IPS-18a (cell line): ENCODE measurements around the gene PTPRT.

Source experiments
- H3K27ac ChIP-seq: one replicate; pipeline ENCODE4 v1.5.1; 2013; ENCODE audit warnings: low read length
- H3K27me3 ChIP-seq: one replicate; pipeline ENCODE4 v1.6.1; 2013; ENCODE audit warnings: mild to moderate bottlenecking, low read length; ENCODE audit not compliant: control insufficient read depth, insufficient read depth
- H3K36me3 ChIP-seq: one replicate; pipeline ENCODE4 v1.6.1; 2013; ENCODE audit warnings: low read depth, low read length; ENCODE audit not compliant: control insufficient read depth
- H3K4me1 ChIP-seq: one replicate; pipeline ENCODE4 v1.6.1; 2013; ENCODE audit warnings: low read depth, low read length; ENCODE audit not compliant: control insufficient read depth
- H3K4me3 ChIP-seq: one replicate; pipeline ENCODE4 v1.5.1; 2013; ENCODE audit warnings: low read length
- H3K9ac ChIP-seq: one replicate; pipeline ENCODE4 v1.6.1; 2013; ENCODE audit warnings: mild to moderate bottlenecking, low read length, moderate library complexity
- H3K9me3 ChIP-seq: one replicate; pipeline ENCODE4 v1.6.1; 2013; ENCODE audit warnings: low read depth, low read length; ENCODE audit not compliant: control insufficient read depth

The PTPRT gene

DNA sequence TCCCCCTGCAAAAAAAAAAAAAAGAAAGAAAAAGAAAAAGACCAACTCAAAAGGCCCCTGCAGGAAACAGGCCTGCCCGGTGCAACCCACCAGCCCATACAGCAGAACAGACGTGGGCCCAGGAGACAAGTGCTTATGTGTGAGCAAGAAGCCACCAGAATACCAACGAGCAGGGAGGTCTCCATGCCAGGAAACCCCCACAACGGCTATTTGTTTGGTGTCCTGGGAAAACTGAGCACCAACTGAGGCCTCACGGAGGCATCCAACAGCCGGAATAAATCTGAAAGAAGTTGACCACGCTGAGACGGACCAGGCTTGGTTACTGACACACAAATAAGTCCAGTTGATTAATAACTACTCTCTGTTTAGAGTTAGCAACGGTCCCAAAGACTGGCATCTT is 29.7 kb downstream of the PTPRT start:
- no peak overlapping the region for H3K4me3 ChIP-seq
- H3K9ac ChIP-seq = no peak overlapping the region
- no peaks in the 10 kb centered on the region for H3K4me1 ChIP-seq
- no peak overlapping the region for H3K27ac ChIP-seq
- H3K36me3 ChIP-seq = no peaks in the 10 kb centered on the region
- H3K9me3 ChIP-seq = no peaks in the 10 kb centered on the region
- no peaks in the 10 kb centered on the region for H3K27me3 ChIP-seq

GRCh38 chr20:43155366-43156100 is 34.2 kb downstream of the PTPRT start:
- Histone ChIP-seq H3K27ac (no peak overlapping the region), H3K4me3 (no peak overlapping the region), H3K27me3 (no peaks in the 10 kb centered on the region), H3K9ac (no peak overlapping the region), H3K36me3 (no peaks in the 10 kb centered on the region), H3K4me1 (no peaks in the 10 kb centered on the region), H3K9me3 (no peaks in the 10 kb centered on the region)

GRCh38 chr20:43151901-43152300 is 37.8 kb downstream of the PTPRT start:
- no peak overlapping the region for H3K9ac ChIP-seq
- H3K36me3 ChIP-seq = no peaks in the 10 kb centered on the region
- H3K9me3 ChIP-seq = no peaks in the 10 kb centered on the region
- no peaks in the 10 kb centered on the region for H3K27me3 ChIP-seq
- no peak overlapping the region for H3K4me3 ChIP-seq
- H3K4me1 ChIP-seq = no peaks in the 10 kb centered on the region
- H3K27ac ChIP-seq = no peak overlapping the region

GRCh38 chr20:43151256-43151655 is 38.5 kb downstream of the PTPRT start:
- Histone ChIP-seq H3K4me3 (no peak overlapping the region), H3K9ac (no peak overlapping the region), H3K4me1 (no peaks in the 10 kb centered on the region), H3K27ac (no peak overlapping the region), H3K36me3 (no peaks in the 10 kb centered on the region), H3K27me3 (no peaks in the 10 kb centered on the region), H3K9me3 (no peaks in the 10 kb centered on the region)

GRCh38 chr20:43140726-43141125 is 49.0 kb downstream of the PTPRT start:
- no peak overlapping the region for H3K27ac ChIP-seq
- no peak overlapping the region for H3K9ac ChIP-seq
- H3K4me1 ChIP-seq = no peaks in the 10 kb centered on the region
- H3K27me3 ChIP-seq = no peaks in the 10 kb centered on the region
- H3K4me3 ChIP-seq = no peak overlapping the region
- H3K36me3 ChIP-seq = no peaks in the 10 kb centered on the region
- H3K9me3 ChIP-seq = no peaks in the 10 kb centered on the region

- no peaks in the 10 kb centered on the region for H3K9me3 ChIP-seq
- no peak overlapping the region for H3K27ac ChIP-seq
- no peaks in the 10 kb centered on the region for H3K27me3 ChIP-seq
- no peaks in the 10 kb centered on the region for H3K36me3 ChIP-seq
- no peak overlapping the region for H3K4me3 ChIP-seq
- no peak overlapping the region for H3K9ac ChIP-seq
- peaks cover 4% of the 10 kb centered on the region for H3K4me1 ChIP-seq
Measured at GRCh38 chr20:43138061-43138770, 51.5 kb downstream of the PTPRT start.

- peaks cover 4% of the 10 kb centered on the region for H3K4me1 ChIP-seq
- H3K27me3 ChIP-seq = no peaks in the 10 kb centered on the region
- H3K9me3 ChIP-seq = no peaks in the 10 kb centered on the region
- H3K4me3 ChIP-seq = no peak overlapping the region
- no peak overlapping the region for H3K9ac ChIP-seq
- no peaks in the 10 kb centered on the region for H3K36me3 ChIP-seq
- no peak overlapping the region for H3K27ac ChIP-seq
Measured at GRCh38 chr20:43137160-43137559, 52.5 kb downstream of the PTPRT start.

GRCh38 chr20:43124241-43124640 is 65.5 kb downstream of the PTPRT start:
- no peak overlapping the region for H3K4me3 ChIP-seq
- H3K9me3 ChIP-seq = no peaks in the 10 kb centered on the region
- H3K27me3 ChIP-seq = no peaks in the 10 kb centered on the region
- H3K9ac ChIP-seq = no peak overlapping the region
- H3K4me1 ChIP-seq = no peaks in the 10 kb centered on the region
- H3K27ac ChIP-seq = no peak overlapping the region
- no peaks in the 10 kb centered on the region for H3K36me3 ChIP-seq

GRCh38 chr20:43123180-43123579 is 66.5 kb downstream of the PTPRT start:
- no peaks in the 10 kb centered on the region for H3K9me3 ChIP-seq
- H3K27me3 ChIP-seq = no peaks in the 10 kb centered on the region
- H3K36me3 ChIP-seq = no peaks in the 10 kb centered on the region
- H3K4me3 ChIP-seq = no peak overlapping the region
- no peak overlapping the region for H3K27ac ChIP-seq
- H3K9ac ChIP-seq = no peak overlapping the region
- no peaks in the 10 kb centered on the region for H3K4me1 ChIP-seq

- Histone ChIP-seq H3K27ac (no peak overlapping the region), H3K9me3 (no peaks in the 10 kb centered on the region), H3K4me1 (no peaks in the 10 kb centered on the region), H3K9ac (no peak overlapping the region), H3K27me3 (no peaks in the 10 kb centered on the region), H3K36me3 (no peaks in the 10 kb centered on the region), H3K4me3 (no peak overlapping the region)
Measured at GRCh38 chr20:43119720-43120119, 70.0 kb downstream of the PTPRT start.

- Histone ChIP-seq H3K27ac (no peak overlapping the region), H3K9ac (no peak overlapping the region)
Measured at GRCh38 chr20:43102394-43102793, 87.3 kb downstream of the PTPRT start.

GRCh38 chr20:43096931-43097260 is 92.8 kb downstream of the PTPRT start:
- no peak overlapping the region for H3K27ac ChIP-seq
- no peak overlapping the region for H3K9ac ChIP-seq

More at GRCh38 chr20:43102394-43102793, 87.3 kb downstream of the PTPRT start:
- Histone ChIP-seq H3K4me1 (no peaks in the 10 kb centered on the region), H3K9me3 (no peaks in the 10 kb centered on the region), H3K4me3 (no peak overlapping the region), H3K36me3 (no peaks in the 10 kb centered on the region), H3K27me3 (no peaks in the 10 kb centered on the region)

More at GRCh38 chr20:43096931-43097260, 92.8 kb downstream of the PTPRT start:
- Histone ChIP-seq H3K4me3 (no peak overlapping the region), H3K9me3 (no peaks in the 10 kb centered on the region), H3K4me1 (peaks cover 9% of the 10 kb centered on the region), H3K27me3 (no peaks in the 10 kb centered on the region), H3K36me3 (no peaks in the 10 kb centered on the region)
